GM18499 (cell line): Measurements from ENCODE around the gene BEND3.
"Not testable (repeated sequence)": the region's sequence is repeated elsewhere in the genome, so short reads cannot be mapped to it uniquely, and the experiment has no call there.

Experiments used
- ATAC-seq: cut with Tn5 transposase; IDR thresholded peaks from one replicate; pipeline ENCODE4 v1.9.1; 2021; ENCODE audit warnings: moderate number of reproducible peaks; ENCODE audit not compliant: insufficient read depth, unreplicated experiment

Gene BEND3

DNA sequence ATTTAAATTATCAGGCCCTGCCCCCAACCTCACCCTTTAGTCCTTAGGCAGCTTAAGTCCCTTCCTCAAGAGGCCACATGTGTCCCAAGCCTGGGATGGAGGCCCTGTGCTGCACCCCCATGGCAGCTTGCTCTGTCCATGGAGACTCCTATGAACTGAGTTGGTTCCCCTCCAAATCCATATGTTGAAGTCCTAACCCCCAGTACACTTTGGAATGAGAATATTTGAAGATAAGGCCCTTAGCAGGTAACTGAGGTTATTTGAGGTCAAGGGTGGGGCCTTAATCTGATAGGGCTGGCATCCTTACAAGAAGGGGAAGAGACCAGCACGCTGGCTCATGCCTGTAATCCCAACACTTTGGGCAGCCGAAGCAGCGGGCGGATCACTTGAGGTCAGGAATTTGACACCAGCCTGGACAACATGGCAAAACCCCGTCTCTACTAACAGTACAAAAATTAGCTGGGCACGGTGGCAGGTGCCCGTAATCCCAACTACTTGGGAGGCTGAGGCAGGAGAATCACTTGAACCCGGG, 6.7 kb upstream of the BEND3 start:
- no peak for ATAC-seq

DNA sequence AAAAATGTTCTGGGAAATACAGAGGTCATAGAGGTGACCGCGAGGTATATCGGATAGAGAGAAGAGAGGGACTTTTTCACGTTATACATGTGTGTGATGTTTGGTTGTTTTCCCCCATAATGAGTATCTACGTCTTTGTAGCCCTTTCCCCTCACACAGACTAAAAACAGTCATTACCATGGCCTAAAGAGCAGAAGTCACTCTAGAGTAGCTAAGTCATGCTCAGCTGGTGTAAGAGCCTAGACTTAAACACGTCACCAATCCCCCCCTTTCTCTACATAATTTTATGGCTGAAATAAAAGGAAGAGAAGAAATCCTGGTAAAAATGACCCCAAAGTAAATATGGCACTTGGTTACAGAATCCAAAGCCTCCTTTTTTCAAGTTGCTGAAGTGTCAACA, 6.0 kb upstream of the BEND3 start:
- no peak for ATAC-seq

DNA sequence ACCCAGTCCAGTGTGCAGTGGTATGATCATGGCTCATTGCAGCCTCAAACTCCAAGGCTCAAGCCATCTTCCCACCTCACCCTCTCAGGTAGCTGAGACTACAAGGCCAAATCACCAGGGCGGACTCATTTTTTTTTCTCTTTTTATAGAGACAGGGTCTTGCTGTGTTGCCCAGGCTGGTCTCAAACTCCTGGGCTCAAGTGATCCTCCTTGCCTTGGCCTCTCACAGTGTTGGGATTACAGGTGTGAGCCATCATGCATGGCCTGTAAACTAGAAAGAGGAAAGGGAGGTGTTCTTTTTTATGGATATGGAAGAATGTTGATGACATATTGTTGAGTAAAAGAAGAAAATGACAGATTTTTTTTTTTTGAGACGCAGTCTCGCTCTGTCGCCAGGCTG, 5.1 kb upstream of the BEND3 start:
- ATAC-seq, result no peak

DNA sequence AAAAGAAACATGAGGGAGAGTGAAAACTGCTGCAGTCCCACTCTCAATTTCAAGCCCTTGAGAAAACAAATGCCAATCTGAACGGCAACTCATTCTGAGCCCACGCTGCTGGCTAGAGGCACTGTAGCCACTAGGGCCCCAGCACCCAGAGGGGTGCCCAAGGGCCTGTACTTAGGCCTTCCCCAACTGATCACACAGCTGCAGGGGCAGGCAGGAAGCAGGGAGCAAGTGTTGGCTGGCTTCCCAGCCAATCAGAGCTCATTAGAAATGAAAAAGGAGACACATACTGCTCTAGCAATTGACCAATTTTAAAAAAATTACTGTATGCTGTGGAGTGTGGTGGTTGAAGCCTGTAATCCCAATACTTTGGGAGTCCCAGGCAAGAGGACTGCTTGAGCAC, 3.7 kb upstream of the BEND3 start:
- no peak for ATAC-seq

DNA sequence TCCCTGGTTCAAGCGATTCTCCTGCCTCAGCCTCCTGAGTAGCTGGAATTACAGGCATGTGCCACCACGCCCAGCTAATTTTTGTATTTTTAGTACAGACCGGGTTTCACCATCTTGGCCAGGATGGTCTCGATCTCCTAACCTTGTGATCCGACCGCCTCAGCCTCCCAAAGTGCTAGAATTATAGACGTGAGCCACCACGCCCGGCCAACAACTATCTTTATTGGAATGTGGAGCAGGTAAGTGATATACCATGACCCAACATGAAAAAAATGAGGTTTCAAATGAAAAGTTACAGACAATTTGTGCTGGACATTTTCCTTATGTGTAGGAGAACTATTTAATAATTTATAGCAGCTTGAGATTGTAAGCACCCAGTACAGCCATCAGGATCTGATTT, 3.2 kb upstream of the BEND3 start:
- ATAC-seq, result not testable (repeated sequence)

DNA sequence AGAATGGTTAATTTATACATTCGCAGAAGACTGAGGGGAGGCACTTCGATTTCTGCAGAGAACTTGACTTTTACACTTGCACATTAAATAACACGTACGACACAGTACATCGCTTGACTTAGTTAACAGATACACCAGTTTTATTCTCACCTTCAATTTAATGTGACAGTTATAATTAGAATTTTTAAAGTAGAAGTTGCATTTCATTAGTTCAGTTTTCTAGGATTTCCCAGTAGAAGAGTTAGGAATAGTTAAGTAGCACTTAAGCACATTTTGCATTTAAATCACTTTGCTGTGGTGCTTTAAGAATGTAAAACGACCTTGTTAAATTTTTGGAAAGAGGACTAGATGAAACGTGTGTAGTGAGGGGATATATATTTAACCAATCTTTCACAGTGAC, 1.6 kb upstream of the BEND3 start:
- no peak for ATAC-seq

DNA sequence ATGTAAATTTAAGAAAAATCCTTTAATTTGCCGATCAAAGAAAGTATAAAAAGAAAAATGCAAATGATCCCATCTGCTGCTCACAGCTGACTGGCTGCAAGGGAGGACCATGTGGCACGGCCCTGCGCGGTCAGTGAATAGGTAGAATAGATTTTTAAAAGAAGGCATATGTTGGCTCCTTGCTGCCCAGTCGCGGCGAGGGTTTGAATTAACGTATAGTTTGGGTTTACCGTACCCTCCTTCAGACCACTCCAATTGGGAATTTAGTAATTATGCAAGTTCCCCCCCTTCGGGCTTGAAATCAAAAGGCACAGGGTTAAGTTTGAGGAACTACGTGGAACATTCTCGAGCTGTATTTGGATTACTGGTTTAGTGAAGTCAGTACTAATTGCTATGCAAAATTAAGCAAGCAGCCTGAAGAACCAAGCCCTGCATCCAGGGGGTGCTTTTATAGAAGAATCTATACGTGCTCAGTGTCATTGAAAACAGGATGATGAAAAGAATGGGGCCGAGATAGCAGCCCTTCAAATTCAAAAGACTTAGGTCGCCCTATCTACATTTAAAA, 1.1 kb upstream of the BEND3 start:
- ATAC-seq, result no peak

DNA sequence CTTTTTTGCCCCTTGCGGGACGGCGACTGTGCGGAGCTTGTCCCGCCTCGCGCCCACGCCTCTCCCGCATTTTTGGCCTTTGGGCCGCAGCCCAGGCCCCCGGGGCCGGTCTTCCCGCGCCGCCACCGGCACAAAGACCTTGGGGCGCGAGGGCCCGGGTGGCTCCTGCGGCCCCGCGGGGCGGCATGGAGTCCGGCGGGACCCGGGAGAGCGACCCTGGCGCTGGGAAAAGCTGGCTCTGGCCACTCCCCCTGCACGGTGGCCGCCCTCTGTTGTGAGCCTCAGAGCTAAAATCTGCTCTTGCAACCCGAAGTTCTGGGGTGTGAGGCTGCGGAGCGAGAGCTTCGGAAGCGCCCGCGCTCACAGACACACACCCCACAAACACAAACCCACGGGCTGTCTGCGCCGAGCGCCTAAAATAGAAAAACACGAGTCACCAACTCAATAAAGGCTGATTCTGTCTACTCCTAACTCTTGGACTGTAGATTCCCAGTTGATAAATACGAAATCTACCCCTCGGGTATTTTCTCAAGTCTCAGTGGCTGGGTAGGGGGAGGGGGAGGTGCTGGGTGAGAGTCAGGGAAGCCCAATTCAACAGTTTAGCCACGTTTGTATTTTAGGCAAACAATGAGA, 496 bp upstream of the BEND3 start:
- ATAC-seq, result no peak

DNA sequence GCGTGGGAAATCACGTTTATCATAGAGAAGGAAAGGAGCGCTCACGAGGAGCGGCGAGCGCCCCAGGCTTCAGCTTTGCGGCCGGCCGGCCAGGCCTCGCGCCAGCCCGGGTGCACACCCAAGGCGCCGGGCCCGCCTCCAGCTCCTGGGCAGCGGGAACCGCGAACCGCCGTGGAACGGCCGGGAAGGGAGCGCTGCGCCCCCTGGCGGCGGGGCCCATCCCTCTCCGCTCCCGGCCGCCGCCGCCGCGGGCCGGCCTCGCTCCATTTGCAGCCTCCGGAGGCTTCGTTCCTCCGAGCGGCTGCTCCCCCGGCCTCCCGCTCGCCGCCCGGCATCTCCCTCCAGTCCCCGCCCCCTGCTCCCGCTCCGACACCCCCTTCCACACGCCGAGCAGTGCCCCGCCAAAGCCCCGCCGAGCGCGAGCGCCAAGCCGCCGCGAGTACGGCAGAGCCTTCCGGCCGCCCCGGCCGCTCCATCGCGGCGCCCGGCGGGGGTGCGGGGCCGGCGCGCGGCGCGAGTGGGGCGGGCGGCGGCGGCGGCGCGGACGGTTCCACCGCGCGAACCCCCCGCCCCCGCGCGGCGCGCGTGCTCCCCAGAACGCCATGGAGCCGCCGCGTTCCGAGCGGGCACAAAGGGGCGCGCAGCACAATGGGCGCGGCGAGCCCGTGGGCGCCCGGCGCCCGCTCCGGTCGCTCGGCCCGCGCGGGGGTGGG, 946 bp downstream of the BEND3 start:
- ATAC-seq, result no peak

DNA sequence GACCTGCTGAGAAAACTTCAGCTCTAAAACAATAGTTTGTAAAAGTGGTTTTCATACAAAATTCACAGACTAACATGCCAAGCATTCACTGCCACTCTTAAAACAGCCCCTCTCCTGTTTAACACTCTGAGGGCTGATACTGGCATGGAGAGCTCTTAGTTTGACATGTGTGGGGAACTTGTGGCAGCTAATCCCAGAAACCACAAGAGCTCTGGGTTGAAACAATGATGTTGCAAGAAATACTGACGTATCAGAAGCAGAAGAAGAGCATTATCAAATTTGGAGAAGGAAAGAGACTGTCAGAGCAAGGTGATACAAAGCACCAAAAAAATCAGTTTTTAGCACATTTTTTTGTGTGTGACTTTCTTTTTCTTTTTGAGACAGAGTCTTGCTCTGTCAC, 5.1 kb downstream of the BEND3 start:
- ATAC-seq, result no peak

DNA sequence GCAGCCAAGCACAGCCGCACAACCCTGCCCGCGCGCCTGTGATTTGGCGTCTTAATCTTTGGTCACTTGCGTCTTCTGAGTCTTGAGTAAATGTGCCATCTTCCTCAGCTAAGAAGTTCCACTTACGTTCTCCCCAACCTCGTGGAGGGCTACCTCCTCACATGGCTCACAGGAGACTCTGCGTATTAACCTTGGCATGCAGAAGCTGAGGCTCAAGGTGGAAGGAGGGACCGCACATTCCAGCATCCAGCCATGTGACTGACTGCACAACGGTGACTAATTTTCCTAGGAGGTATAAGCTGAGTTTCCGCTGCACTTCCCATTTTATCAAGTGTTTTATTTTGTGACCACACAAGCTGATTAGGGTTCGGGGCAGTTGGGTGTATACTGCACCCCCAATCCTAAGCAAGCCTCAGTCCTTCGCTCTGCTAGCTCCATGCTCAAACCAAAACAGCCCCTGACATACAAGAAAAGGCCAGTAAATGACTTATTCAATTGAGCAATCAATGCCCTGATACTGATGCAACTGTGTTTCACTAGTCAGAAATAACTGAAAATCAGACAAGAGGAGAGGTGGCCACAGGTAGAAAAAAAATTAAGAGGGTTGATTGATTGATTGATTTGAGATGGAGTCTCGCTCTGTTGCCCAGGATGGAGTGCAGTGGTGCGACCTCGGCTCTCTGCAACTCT, 7.0 kb downstream of the BEND3 start:
- no peak for ATAC-seq

DNA sequence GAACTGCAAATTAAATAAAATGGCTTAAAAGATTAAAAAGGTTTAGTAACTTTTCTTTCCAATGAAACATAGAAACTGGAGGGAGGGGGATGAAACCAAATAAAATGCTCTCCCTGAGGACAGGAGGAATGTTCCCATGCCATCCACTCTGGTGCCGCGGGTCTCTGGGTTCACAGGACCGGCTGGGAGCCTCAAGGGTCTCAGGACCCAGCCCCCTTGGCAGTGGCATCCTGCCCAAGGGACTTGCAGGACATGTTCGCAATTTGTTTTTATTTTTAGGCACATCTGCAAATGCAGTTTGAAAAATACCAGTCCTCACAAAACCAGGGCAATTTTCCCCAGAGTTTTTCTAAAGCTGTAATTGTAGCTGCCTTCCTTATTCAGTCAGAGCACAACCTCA, 7.5 kb downstream of the BEND3 start:
- ATAC-seq, result no peak

DNA sequence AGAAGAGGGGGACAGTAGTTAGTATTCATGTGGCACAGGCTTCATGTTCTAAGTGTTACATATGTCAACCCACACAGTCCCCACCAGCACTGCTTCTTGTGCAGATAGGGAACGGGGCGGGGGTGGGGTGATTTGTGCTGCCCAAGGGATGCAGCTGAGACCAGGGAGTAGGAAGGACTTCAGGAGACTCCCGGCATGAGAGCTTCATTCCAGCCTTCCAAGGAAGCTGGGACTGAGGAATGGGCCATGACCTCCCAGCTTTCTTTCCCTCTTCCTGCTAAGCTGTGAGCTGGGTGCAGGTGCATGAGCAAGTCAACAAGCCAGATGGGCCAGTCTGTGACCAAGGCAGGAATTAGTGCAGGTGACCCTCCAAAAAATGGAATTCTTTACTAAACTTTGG, 9.2 kb downstream of the BEND3 start:
- ATAC-seq, result no peak

DNA sequence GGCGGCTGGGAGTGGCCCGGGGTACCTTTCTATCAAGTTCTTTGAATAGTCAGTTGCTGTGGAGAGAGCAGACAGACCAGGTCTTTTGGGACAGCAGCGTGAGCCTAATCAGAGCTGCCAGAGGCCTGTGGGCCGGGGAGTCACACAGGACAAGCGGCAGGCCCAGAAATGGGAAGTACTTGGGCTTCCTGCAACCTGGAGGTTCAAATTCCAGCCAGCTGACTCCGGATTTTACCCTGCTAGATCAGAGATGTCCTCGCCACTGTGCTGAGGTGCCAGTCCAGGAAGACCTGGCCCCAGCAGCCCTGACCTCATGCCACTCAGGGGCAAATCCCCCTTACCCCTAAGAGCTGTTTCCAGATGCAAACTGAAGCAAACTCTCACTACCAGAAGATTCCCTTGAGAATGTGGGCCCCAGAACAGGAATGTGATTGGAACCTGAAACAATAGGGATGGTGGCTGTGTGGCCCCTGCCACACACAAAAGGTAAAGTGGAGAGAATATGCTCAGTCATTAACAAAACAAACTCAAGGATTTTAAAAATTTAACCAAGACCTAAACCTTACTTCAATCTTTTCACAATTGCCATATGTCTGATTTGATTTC, 9.7 kb downstream of the BEND3 start:
- ATAC-seq, result no peak

DNA sequence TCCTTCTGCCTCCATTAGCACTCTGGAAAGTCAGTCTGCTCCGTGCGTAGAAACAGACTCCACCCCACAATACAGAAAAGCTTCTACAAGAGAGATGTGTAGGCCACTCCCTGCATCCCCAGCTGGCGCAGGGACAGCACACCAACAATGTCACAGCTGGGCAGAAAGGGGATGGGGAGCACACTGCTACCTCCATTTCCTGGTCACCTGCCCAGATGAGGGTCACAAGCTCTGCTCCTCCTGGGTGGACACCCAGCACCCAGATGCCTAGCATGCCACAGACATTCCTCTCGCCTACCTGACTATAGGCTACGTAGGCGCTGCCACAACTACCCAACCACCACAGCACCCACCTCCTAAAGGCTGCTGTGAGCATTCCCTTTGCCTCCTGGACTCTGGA, 12.2 kb downstream of the BEND3 start:
- no peak for ATAC-seq

DNA sequence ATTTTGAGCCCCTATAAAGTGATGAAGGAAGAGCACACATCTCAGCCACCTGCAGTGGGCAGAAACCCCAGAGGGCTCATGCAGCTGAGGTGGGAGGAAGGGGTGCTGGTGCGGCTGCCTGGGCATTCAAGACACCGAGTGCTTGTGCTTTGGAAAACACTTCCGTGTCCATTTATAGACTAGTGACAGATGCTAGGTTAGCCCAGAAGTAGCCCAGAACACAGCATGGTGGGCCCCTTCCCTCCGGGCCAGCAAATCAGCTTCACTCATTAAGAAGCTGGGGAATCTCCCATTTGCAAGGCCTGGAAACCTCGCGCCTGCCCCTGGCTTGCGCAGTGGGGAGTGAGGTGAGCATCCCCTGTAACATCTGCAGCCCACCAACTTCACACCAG, 12.9 kb downstream of the BEND3 start:
- ATAC-seq, result no peak

DNA sequence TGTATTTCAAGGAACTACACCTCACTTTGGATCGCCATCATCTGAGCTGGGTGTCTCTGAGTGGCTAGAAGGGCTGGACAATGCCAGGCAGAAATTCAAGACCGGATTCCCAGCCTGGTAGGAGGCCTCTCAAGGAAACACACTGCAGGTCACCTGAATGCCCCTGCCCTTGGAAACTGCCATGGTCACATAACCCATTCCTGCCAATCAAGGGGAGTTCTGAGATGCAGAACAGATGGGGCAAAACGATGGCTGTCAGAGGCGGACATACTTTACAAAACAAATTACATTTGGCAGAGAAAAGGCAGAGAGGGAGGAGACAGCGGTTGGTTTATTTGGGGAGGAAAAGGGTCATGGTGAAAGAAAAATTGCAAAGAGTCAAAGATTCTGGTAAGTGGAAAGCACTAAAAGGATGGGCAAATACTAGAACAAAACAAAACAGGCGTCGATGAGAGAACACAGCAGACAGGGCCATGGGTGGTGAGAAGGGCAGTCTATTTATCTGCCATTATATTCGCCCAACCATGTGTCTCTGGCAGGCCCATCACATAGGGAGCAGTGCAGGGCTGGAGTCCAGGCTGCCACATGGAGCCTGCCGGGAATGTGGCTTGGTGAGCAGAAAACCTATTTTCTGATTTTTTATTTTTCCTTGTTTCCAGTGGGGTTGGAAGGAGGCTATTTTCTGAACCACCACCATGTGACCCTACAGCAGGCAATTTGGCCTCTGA, 13.5 kb downstream of the BEND3 start:
- ATAC-seq, result no peak

DNA sequence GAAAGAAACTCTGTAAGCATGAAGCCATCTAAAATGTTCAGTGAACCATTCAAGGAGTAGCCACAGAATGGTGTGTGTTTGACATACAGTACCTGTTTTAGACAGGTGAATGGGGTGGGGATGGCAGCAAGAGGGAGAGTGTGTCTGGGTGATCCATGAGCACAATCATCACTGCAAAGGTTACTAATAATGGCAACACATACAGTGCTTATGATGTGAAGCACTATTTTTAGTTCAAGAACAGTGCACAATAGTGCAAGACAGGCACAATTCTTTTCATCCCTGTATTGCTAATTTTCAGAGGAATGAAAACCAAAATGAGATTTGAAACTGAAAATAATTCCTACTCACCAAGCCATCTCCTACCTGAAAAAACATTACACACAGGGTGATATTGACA, 14.1 kb downstream of the BEND3 start:
- no peak for ATAC-seq

DNA sequence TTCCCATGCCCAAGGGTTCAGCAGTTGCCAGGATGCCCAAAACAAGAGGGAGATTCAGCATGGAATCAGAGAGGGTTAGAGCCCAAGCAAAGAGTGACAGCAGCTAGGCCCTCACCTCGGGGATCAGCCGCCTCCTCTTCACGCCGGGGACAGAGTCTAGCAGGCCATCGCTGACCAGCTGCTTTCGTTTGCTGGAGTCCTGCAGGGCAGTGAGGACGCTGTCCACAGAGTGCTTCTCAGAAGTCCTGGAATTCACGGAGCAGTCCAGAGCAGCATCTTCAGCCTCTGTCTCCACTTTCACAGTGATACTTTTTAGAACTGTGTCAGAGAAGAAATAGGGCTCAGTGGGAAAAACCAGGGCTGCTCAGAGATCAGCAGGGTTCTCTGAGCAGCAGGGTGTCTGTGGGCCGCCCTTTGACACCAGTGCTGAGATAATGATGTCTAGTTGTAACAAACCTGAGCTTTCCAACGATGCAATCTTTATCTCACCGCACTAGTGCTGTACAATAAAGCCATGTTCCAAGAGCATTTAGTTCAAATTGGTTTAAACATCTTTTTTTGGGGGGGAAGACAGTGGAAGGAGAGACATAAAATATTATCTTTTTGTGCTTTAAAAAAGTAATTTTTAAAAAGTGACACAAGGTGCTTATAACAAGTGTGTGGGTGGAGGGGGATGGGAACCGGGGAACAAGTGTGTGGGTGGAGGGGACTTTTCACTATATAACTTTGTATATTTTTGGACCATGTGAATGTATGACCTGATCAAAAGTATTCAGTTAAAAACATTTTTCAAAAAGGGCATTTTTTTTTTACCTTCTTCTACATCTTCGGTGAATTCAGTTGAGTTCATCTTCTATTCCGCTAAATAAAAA, 16.6 kb downstream of the BEND3 start:
- ATAC-seq, result no peak
